GM18519 (cell line): ENCODE data around the gene PTTG1.
"Not testable (repeated sequence)": the region's sequence is repeated elsewhere in the genome, so short reads cannot be mapped to it uniquely, and the experiment has no call there.

ENCODE experiments used
- ATAC-seq: cut with Tn5 transposase; IDR thresholded peaks from one replicate; pipeline ENCODE4 v1.9.1; 2021; ENCODE audit warnings: mild to moderate bottlenecking, moderate library complexity; ENCODE audit not compliant: unreplicated experiment, low FRiP score

The PTTG1 gene

DNA sequence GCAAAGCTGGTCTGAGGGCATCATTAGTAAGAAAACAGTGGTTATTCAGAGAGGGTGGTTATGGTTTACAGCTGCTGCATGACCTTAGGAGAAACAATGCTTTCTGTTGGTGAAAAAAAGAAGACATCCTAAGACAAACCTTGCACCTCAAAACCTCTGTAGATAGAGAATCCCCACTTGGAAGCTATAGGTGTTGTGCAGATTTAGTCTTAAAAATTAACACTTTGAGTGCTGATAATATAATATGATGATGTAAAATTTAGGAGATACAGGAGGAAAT is 1.4 kb upstream of the PTTG1 start:
- ATAC-seq = no peak

DNA sequence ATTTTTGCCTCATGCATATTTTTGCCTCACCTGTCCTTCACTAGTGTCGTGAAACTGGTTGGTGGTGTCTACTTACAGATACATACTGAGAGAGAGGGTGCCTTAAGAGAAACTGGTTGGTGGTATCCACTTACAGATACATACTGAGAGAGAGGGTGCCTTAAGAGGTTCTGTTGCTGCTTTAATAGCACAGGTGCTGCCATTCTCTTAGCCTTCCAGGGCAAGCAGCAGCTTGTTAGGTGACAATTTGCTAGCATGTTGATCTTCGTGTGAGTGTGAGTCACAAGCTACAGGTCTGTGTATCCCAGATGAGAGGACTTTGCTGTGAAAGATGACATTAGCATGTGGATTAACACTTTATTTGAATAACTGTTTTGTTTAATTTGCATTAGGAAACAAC is 1.4 kb downstream of the PTTG1 start:
- ATAC-seq = no peak

DNA sequence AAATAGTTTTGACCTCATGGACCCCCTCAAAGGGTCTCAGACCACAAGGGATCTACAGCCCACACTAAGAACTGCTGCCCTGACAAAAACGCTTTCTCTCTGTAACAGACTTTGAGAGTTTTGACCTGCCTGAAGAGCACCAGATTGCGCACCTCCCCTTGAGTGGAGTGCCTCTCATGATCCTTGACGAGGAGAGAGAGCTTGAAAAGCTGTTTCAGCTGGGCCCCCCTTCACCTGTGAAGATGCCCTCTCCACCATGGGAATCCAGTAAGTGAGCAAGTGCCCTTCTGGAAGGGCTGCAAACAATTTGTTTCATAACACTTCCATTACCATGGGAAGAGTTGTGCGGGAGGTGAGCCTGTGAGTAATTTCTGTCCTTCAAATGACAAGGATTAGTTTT is 6.0 kb downstream of the PTTG1 start:
- no peak for ATAC-seq

DNA sequence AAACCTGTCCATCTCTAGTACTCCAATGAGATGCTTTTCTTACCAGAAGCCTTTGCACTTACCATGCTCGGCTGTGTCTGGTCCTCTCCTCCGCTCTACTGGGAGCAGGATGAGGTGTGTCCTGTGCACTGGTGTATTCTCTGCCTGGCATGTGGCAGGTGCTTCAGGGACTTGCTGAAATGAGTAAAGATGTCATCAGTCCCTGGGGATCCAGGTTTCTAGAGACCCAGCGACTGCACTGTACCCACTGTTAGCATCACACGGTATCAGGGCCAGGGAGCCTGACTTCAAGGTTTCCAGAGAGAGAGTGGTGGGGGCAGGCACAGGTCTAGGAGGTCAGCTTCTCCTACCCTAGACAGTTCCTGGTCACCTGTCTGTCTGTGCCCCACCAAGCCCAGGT is 10.5 kb downstream of the PTTG1 start:
- no peak for ATAC-seq

DNA sequence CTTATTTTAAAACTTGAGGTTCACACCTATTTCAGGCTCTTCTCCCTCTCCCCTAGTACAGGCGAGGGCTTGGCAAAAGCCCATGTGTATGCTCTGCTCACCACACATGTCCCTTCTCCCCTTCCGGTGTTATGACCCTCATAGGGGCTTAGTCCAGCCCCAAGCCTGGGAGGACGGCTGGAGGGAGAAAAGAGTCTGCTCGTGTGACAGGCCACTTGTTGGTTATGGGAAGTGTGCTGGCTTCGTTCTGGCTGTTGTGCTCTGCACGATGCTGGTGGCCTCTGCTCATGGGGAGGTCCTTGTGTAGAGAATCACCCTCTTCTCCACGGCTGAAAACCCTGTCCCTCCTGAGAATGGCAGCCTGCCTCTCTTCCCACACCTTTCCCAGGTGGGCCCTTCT is 11.1 kb downstream of the PTTG1 start:
- no peak for ATAC-seq

DNA sequence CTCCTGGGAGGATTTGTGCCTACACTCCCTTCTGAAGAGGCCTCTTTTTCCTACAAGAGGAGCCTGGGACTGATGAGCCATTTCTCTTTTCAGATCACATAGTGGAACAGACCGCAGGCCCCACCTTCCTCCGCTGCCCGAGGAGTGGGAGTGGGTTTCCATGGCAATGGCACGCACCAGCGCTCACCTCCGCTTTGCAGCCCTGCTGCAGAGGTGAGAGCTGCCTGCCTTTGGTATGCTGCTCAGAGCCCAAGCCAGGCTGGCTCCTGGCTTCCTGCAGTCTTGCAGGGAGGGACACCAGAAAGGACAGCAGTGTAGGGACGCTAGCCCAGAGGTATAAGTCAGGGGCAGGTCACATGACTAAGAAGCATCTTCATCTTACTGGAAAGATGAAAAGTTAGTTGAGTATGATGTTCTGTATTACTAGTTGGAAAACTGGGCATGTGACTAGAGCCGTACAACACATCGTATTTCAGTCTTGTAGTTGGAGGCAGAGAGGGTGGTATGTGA is 12.4 kb downstream of the PTTG1 start:
- peak; percentile 88 for ATAC-seq

DNA sequence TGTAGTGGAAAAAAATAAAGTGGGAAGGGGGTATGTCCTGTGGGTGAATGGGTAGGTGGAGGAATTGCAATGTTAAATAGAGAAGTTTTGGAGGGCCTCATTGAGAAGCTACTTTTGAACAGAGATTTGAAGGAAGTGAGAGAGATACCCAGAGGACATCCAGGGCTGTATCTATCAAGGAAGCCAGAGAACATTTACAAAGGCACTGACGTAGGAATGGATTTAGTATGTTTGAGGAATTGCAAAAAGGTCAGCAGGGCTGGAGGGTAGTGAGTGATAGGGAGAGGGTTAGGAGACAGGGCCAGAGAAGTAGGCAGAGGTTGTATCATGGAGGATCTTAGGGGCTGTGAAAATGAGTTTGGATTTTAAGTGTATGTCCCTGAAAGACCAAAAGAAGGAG is 13.9 kb downstream of the PTTG1 start:
- ATAC-seq = no peak

DNA sequence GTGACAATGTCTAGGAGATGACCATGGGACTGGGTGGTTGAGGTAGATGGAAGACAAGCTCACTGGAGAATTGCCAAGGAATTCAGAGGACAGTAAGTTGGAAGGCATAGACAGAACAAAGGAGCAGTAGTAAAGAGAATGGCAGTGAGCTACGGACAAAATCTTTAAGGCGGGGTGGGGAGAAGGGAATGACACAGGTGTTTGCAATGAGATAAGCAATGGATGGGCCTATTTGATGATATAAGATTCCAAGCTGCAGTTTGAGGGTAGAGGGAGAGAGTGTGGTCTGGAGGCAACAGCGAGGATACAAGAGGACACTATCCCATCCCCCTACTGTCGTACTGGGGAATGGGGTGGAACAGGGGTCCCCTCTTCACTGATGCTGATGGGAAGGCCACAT is 14.4 kb downstream of the PTTG1 start:
- no peak for ATAC-seq

DNA sequence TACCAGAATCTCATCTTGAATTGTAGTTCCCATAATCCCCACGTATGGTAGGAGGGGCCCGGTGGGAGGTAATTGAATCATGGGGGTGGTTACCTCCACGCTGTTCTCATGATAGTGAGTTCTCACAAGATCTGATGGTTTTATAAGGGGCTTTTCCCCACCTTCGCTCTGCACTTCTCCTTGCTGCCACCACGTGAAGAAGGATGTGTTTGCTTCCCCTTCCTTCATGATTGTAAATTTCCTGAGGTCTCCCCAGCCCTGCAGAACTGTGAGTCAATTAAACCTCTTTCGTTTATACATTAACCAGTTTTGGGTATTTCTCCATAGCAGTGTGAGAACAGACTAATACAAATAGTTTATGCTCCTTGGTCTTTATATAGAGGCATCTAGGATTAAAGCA is 15.0 kb downstream of the PTTG1 start:
- ATAC-seq = not testable (repeated sequence)

DNA sequence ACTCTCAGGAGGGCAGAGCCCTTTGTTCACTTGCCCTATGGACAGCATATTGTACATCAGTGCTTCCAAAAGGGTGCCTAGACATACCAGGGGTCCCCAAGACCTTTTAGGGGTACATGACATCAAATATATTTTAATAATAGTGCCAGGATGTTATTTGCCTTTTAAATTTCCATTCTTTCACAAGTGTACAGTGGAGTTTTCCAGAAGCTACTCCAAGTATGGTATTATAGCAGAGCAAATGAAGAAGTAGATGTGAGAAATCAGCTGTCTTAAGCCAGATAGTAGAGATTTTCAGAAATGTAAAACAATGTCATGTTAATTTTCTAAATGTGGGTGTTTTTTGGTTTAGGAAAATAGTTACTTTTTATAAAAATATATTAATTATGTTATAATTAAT is 15.6 kb downstream of the PTTG1 start:
- ATAC-seq = no peak

DNA sequence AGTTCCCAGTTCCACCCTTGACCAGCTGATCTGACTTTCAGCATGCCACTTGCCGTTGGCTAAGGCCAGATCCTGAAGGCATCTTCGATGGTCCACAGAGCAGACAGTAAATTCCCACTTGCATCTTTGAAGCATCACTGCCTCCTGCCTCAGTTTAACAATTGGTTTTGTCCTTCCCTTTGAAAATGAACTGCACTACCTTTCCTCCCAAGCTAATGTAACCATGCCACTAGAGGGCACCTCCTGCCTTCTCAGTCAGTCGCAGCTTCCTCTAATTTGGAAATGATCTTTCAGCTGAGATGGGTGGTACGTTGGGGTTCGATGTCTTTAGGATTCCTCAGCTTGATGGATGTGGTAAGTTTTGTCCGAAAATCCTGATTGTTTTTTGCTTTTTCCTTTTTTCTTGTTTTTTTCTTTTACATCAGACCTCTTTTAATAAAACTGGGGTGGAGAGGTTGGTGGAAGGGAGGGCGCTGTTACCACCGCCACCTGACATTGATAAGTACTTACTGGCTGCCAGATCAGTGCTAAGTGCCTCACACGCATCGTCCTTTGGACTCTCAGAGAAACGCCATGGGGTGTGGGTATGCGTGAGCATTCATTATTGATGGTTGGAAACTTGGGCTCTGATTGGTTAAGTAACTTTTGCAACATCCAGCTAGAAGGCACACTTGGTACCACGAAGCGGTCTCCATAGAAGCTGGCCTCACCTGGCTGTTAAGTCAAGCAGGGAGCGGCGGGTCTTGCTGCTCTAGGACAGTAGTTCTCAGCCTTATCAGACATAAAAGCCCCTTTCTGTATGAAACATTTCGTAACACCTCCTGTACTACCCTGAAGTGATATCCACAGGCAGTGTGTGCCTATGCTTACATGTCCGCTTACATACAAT is 16.9 kb downstream of the PTTG1 start:
- peak; percentile 19 for ATAC-seq

DNA sequence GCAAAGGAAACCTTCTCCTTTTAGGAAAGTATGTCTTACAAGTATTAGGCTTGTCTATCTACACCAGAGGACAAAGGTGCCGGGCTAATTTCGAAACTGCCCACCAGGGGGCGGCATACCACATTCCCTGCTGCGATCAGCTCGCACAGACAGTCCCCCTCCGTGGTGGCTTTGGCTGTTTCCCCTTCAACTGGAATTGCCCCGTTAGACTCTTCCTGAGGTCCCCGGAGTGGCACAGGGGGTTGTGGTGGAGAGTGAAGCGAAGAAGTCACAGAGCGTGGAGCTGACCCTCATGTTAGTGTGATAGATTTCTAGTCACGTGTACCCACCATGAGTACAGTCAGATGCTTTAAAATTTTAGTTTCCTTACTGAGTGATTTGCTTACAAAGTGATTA is 17.5 kb downstream of the PTTG1 start:
- peak; percentile 48 for ATAC-seq

DNA sequence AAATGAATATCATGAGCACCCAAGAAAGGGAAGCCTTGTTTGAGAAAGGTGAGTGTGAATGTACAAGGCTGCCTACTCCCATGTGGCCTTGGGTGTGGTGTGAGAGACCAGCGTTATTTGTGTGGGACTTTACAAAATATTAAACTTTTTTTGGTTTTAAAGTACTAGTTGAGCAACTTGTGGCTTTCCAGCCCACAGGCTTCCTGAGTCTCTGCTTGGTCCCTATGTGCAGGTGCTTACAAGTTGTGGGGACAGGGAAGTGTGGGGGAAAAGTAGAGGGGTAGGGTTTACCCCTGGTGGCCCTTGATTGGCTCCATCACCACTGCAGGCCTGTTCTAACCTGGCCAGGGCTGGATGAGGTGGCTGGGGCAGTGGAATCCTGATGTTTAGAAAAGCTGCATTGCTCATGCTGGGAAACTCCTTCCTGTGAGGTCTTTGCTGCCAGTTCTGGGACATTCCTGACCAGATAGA is 19.7 kb downstream of the PTTG1 start:
- ATAC-seq = peak; percentile 22

DNA sequence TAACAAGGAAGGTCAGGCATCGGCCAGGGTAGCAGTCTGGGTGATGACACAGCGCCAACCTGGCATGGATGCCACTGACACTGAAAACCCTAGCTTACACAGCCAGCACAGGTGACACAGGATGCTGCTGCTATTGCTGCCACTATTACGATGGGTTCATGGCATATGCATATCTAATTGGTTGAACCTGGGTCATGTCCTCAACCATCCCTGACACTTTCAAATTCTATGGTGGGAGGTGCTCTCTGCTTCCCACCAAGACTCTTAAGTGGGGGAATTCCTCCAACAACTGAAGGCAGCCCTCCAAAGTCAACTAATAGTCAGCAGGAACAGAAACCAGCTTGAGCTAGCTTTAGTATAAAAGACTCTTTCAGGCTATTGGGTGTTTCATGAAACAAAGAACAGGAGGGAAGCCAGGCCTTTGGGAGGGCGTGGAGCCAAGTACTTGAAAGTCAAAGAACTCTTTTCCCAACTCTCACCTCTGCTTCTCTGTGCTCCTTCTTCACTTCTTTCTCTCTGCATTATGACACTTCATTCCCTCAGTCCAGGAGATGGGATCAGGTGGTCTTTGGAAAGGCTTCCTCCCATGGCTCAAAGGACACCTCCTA is 21.3 kb downstream of the PTTG1 start:
- ATAC-seq = no peak

DNA sequence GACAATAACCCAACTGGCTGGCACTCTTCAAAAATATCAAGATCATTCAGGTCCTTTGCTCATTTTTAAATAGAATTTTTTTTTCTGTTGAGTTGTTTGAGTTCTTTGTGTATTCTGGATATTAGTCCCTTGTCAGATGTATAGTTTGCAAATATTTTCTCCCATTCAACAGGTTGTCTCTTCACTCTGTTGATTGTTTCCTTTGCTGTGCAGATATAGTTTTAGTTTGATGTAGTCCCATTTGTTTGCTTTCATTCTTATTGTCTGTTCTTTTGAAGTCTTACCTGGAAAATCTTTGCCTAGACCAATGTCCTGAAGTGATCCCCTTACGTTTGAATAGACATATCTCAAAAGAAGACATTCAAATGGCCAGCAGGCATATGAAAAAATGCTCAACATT is 22.8 kb downstream of the PTTG1 start:
- no peak for ATAC-seq

DNA sequence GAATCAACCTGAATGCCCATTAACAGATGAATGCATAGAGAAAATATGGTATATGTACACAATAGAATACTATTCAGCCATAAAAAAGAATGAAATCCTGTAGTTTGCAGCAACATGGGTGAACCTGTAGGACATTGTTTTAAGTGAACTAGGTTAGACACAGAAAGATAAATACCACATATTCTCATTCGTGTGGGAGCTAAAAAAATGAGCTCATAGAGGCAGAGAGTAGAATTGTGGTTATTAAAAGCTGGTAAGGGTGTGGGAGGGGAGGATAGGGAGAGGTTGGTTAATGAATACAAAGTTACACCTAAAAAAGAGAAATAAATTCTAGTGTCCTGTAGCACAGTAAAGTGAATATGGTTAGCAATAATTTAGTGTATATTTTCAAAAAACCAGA is 23.5 kb downstream of the PTTG1 start:
- ATAC-seq = no peak

DNA sequence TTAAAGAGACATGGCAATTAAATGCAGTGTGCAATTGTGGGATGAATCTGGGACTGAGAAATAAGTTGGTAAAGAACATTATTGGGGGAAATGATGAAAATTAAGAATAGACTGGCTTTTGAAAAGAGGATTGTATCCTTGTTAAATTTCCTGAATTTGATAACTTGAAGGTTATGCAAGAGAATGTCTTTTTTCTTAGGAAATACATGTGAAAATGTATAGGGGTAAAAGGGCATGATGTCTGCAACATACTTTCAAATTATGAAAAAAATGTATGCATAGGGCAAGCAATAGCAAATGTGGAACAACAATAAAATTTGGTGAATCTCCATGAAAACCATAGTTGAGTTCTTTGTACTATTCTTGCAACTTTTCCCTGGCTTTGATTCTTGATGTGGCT is 24.1 kb downstream of the PTTG1 start:
- no peak for ATAC-seq

DNA sequence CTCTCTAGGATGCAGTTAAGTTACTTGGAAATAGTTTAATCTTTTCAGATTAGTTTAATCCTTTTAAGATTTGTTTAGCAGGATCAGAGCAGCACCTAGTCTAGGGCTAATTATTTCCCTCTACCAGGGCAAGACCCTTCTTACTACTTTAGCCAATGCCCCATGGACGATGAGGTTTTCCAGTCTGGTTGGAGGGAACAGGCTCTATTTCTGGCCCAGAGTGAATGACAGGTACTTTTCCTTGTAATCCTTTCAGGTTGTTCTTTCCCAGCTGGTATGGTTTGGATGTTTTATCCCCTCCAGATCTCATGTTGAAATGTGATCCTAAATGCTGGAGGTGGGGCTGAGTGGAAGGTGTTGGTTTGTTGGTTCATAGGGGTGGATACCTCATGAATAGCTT is 27.2 kb downstream of the PTTG1 start:
- ATAC-seq = no peak

DNA sequence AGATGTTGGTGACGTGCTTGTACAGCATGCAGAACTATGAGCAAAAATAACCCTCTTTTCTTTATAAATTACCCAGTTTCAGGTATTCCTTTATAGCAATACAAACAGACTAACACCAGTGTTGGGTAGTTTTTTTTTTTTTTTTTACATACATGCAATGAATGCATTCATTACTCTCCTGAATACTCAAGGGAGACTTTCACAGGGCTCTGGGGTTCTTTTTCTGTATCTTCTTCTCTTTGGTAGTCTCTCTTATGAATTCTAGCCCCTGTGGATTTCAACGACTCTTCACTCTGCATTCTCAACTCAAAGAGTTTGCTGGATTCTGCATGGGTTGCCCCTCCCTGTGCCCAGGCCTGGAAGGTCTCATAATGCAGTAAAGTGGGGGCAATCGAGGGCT is 27.8 kb downstream of the PTTG1 start:
- no peak for ATAC-seq

DNA sequence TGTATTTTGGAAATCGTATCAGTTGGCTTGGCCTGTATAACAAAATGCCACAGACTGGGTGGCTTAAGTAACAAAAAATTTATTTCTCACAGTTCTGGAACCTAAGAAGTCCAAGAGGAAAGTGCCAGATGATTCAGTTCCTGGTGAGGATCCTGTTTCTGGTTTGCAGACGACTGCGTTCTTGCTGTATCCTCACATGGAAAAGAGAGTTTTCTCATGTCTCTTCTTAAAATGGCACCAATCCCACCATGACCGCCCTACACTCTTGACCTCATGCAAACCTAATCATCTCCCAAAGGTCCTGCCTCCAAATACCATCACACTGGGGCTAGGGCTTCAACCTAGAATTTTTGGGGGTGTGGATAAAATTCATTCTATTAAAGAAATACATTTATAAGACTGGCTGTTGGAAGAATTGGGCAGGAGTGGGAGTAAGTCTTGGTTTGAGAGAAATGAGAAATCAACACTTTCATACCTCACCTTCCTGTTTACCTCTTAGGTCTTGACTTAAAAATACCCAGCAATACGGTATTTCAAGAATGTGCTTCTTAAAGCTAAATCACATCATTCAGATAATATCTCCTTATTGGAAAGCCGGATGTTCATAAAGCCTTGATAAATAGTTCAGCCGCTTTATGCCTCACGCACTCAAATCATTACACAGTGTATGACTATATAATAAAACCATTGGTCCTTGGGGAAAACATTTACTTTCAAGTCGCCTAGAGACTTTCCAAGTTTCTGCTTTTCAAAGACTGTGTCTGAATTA is 28.7 kb downstream of the PTTG1 start:
- ATAC-seq = peak; percentile 51

DNA sequence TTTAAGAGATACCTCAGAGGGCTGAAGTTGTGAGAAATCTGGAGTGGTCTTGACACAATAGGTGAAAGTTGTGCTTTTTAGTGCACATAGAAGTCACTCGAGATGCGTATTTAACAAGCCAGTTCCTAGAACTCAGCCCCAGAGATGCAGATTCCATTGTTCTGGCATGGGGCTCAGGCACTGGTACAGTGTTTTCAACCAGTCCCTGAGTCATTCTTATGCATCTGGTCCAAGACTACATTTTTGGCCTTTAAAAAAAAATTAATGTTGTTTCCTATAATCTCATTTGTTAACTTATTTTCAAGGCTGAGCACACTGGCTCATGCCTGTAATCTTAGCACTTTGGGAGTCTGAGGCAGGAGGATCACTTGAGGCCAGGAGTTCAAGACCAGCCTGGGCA is 29.6 kb downstream of the PTTG1 start:
- no peak for ATAC-seq
